T-helper 1 cell treated with Interleukin-12 subunit alpha and Interleukin-12 subunit beta and Interleukin-4 antibody, amounts not matched to agents 30 μg/mL and 1 μg/mL, for 36 hours (primary cell): ENCODE data around the gene TSNAXIP1.
A peak's percentile ranks its signal among the peaks of the same experiment; 100 is the strongest.

Source experiments
- H3K27ac Mint-ChIP-seq: one replicate; pipeline ENCODE4 v1.8.0; 2021; ENCODE audit warnings: mild to moderate bottlenecking, mixed read lengths
- H3K27me3 Mint-ChIP-seq: one replicate; pipeline ENCODE4 v1.8.0; 2021; ENCODE audit warnings: low read depth, mixed read lengths
- H3K36me3 Mint-ChIP-seq: one replicate; pipeline ENCODE4 v1.8.0; 2021; ENCODE audit warnings: low read depth, mixed read lengths
- H3K4me1 Mint-ChIP-seq: one replicate; pipeline ENCODE4 v1.8.0; 2021; ENCODE audit warnings: low read depth, mixed read lengths
- H3K4me3 Mint-ChIP-seq: one replicate; pipeline ENCODE4 v1.8.0; 2021; ENCODE audit warnings: mild to moderate bottlenecking, moderate library complexity, mixed read lengths
- H3K9me3 Mint-ChIP-seq: one replicate; pipeline ENCODE4 v1.8.0; 2021; ENCODE audit warnings: mixed read lengths

TSNAXIP1 gene

GRCh38 chr16:67806428-67807147 is at the start of gene TSNAXIP1, which contains the start of gene RANBP10:
Gene TSNAXIP1 (plus strand): TSS chr16:67806889. CDS start chr16:67807150, 261 bp downstream.
Gene RANBP10 (minus strand): TSS chr16:67806560. CDS start chr16:67806536, 24 bp downstream.
- no peaks in the 10 kb centered on the region for H3K9me3 Mint-ChIP-seq
- H3K36me3 Mint-ChIP-seq: peaks cover 31% of the 10 kb centered on the region
- peak within 1 kb of the TSS; percentile 84 for H3K27ac Mint-ChIP-seq
- peak within 1 kb of the TSS; percentile 88 for H3K4me3 Mint-ChIP-seq
- peaks cover 32% of the 10 kb centered on the region for H3K4me1 Mint-ChIP-seq
- H3K27me3 Mint-ChIP-seq: peaks cover under 1% of the 10 kb centered on the region

GRCh38 chr16:67758006-67758405 is 48.7 kb upstream of the TSNAXIP1 start:
- peaks cover 6% of the 10 kb centered on the region for H3K36me3 Mint-ChIP-seq
- no peaks in the 10 kb centered on the region for H3K27me3 Mint-ChIP-seq
- no peaks in the 10 kb centered on the region for H3K9me3 Mint-ChIP-seq
- peaks cover 15% of the 10 kb centered on the region for H3K4me1 Mint-ChIP-seq
- H3K4me3 Mint-ChIP-seq: no peak overlapping the region
- no peak overlapping the region for H3K27ac Mint-ChIP-seq

GRCh38 chr16:67758966-67759365 is 47.7 kb upstream of the TSNAXIP1 start:
- peaks cover 15% of the 10 kb centered on the region for H3K4me1 Mint-ChIP-seq
- no peak overlapping the region for H3K4me3 Mint-ChIP-seq
- peaks cover 2% of the 10 kb centered on the region for H3K36me3 Mint-ChIP-seq
- no peak overlapping the region for H3K27ac Mint-ChIP-seq
- no peaks in the 10 kb centered on the region for H3K27me3 Mint-ChIP-seq
- H3K9me3 Mint-ChIP-seq: no peaks in the 10 kb centered on the region

- Mint-ChIP-seq H3K27me3 (no peaks in the 10 kb centered on the region), H3K27ac (peak overlapping the region; percentile 69), H3K4me3 (no peak overlapping the region), H3K9me3 (no peaks in the 10 kb centered on the region), H3K36me3 (peaks cover 2% of the 10 kb centered on the region), H3K4me1 (peaks cover 14% of the 10 kb centered on the region)
Observed at GRCh38 chr16:67760206-67760955, 46.3 kb upstream of the TSNAXIP1 start.

GRCh38 chr16:67760956-67761230 is 45.8 kb upstream of the TSNAXIP1 start:
- Mint-ChIP-seq H3K27me3 (no peaks in the 10 kb centered on the region), H3K27ac (peak overlapping the region; percentile 69), H3K36me3 (peaks cover 2% of the 10 kb centered on the region), H3K4me3 (no peak overlapping the region), H3K9me3 (no peaks in the 10 kb centered on the region), H3K4me1 (peaks cover 14% of the 10 kb centered on the region)

GRCh38 chr16:67761924-67762323 is 44.8 kb upstream of the TSNAXIP1 start:
- peaks cover 14% of the 10 kb centered on the region for H3K4me1 Mint-ChIP-seq
- H3K27me3 Mint-ChIP-seq: no peaks in the 10 kb centered on the region
- peaks cover 4% of the 10 kb centered on the region for H3K36me3 Mint-ChIP-seq
- H3K27ac Mint-ChIP-seq: no peak overlapping the region
- no peak overlapping the region for H3K4me3 Mint-ChIP-seq
- H3K9me3 Mint-ChIP-seq: no peaks in the 10 kb centered on the region

- Mint-ChIP-seq H3K27ac (no peak overlapping the region), H3K9me3 (no peaks in the 10 kb centered on the region)
Observed at GRCh38 chr16:67762385-67762784, 44.3 kb upstream of the TSNAXIP1 start.

GRCh38 chr16:67763066-67763465 is 43.6 kb upstream of the TSNAXIP1 start:
- Mint-ChIP-seq H3K9me3 (no peaks in the 10 kb centered on the region), H3K4me3 (no peak overlapping the region), H3K27me3 (no peaks in the 10 kb centered on the region), H3K27ac (no peak overlapping the region), H3K36me3 (peaks cover 4% of the 10 kb centered on the region), H3K4me1 (peaks cover 14% of the 10 kb centered on the region)

More at GRCh38 chr16:67762385-67762784, 44.3 kb upstream of the TSNAXIP1 start:
- peaks cover 14% of the 10 kb centered on the region for H3K4me1 Mint-ChIP-seq
- no peak overlapping the region for H3K4me3 Mint-ChIP-seq
- no peaks in the 10 kb centered on the region for H3K27me3 Mint-ChIP-seq
- H3K36me3 Mint-ChIP-seq: peaks cover 4% of the 10 kb centered on the region

GRCh38 chr16:67764158-67764667 is 42.5 kb upstream of the TSNAXIP1 start:
- H3K4me3 Mint-ChIP-seq: no peak overlapping the region
- H3K27ac Mint-ChIP-seq: no peak overlapping the region
- H3K9me3 Mint-ChIP-seq: no peaks in the 10 kb centered on the region
- peaks cover 14% of the 10 kb centered on the region for H3K4me1 Mint-ChIP-seq
- peaks cover 4% of the 10 kb centered on the region for H3K36me3 Mint-ChIP-seq
- H3K27me3 Mint-ChIP-seq: no peaks in the 10 kb centered on the region

GRCh38 chr16:67766291-67766690 is 40.4 kb upstream of the TSNAXIP1 start:
- peaks cover 11% of the 10 kb centered on the region for H3K36me3 Mint-ChIP-seq
- no peak overlapping the region for H3K27ac Mint-ChIP-seq
- no peaks in the 10 kb centered on the region for H3K27me3 Mint-ChIP-seq
- H3K4me1 Mint-ChIP-seq: peaks cover 5% of the 10 kb centered on the region
- H3K4me3 Mint-ChIP-seq: no peak overlapping the region
- H3K9me3 Mint-ChIP-seq: no peaks in the 10 kb centered on the region

GRCh38 chr16:67767953-67768352 is 38.7 kb upstream of the TSNAXIP1 start:
- no peaks in the 10 kb centered on the region for H3K27me3 Mint-ChIP-seq
- no peak overlapping the region for H3K27ac Mint-ChIP-seq
- peaks cover 10% of the 10 kb centered on the region for H3K4me1 Mint-ChIP-seq
- no peaks in the 10 kb centered on the region for H3K9me3 Mint-ChIP-seq
- H3K4me3 Mint-ChIP-seq: no peak overlapping the region
- peaks cover 19% of the 10 kb centered on the region for H3K36me3 Mint-ChIP-seq

GRCh38 chr16:67770346-67770991 is 36.2 kb upstream of the TSNAXIP1 start:
- peaks cover 21% of the 10 kb centered on the region for H3K36me3 Mint-ChIP-seq
- no peaks in the 10 kb centered on the region for H3K9me3 Mint-ChIP-seq
- peaks cover 11% of the 10 kb centered on the region for H3K4me1 Mint-ChIP-seq
- no peak overlapping the region for H3K27ac Mint-ChIP-seq
- no peaks in the 10 kb centered on the region for H3K27me3 Mint-ChIP-seq
- H3K4me3 Mint-ChIP-seq: no peak overlapping the region

GRCh38 chr16:67773099-67773498 is 33.6 kb upstream of the TSNAXIP1 start:
- Mint-ChIP-seq H3K27me3 (no peaks in the 10 kb centered on the region), H3K9me3 (no peaks in the 10 kb centered on the region), H3K36me3 (peaks cover 19% of the 10 kb centered on the region), H3K27ac (no peak overlapping the region), H3K4me1 (peaks cover 13% of the 10 kb centered on the region), H3K4me3 (no peak overlapping the region)

GRCh38 chr16:67773569-67774456 is 32.9 kb upstream of the TSNAXIP1 start:
- H3K27ac Mint-ChIP-seq: no peak overlapping the region
- H3K9me3 Mint-ChIP-seq: no peaks in the 10 kb centered on the region
- H3K4me3 Mint-ChIP-seq: no peak overlapping the region
- no peaks in the 10 kb centered on the region for H3K27me3 Mint-ChIP-seq
- peaks cover 13% of the 10 kb centered on the region for H3K4me1 Mint-ChIP-seq
- peaks cover 20% of the 10 kb centered on the region for H3K36me3 Mint-ChIP-seq
